HL-60 (cell line): ENCODE data around the gene UBE2E2.

Experiments
- CTCF ChIP-seq: IDR thresholded peaks from one replicate; pipeline ENCODE4 v1.5.1; 2011; ENCODE audit warnings: low read length, control low read depth, inconsistent platforms; ENCODE audit not compliant: insufficient read depth
- POLR2AphosphoS5 ChIP-seq: IDR thresholded peaks from 2 replicates; pipeline ENCODE4 v1.6.1; 2012; ENCODE audit warnings: low read depth

- no peak for TF ChIP-seq CTCF
- no peak for TF ChIP-seq POLR2AphosphoS5
Measured at GRCh38 chr3:23405081-23405480, 202.0 kb downstream of the UBE2E2 start.
